HG03103 (cell line): Measurements from ENCODE around the gene NBEA.

Experiments
- ATAC-seq: cut with Tn5 transposase; IDR thresholded peaks from one replicate; pipeline ENCODE4 v1.9.1; 2021; ENCODE audit warnings: low read depth; ENCODE audit not compliant: unreplicated experiment

The NBEA gene

GRCh38 chr13:35469806-35470525 lies 527.9 kb downstream of the NBEA start:
- ATAC-seq = no peak

- no peak for ATAC-seq
Measured at GRCh38 chr13:35470671-35471661, 528.9 kb downstream of the NBEA start.

GRCh38 chr13:35471706-35472322 lies 529.7 kb downstream of the NBEA start:
- ATAC-seq = no peak

- ATAC-seq = no peak
Measured at GRCh38 chr13:35472323-35472881, 530.3 kb downstream of the NBEA start.

- no peak for ATAC-seq
Measured at GRCh38 chr13:35473206-35473775, 531.2 kb downstream of the NBEA start.

- ATAC-seq = no peak
Measured at GRCh38 chr13:35473802-35474201, 531.7 kb downstream of the NBEA start.

- ATAC-seq = no peak
Measured at GRCh38 chr13:35474496-35475211, 532.6 kb downstream of the NBEA start.

GRCh38 chr13:35475212-35475959 lies 533.3 kb downstream of the NBEA start:
- no peak for ATAC-seq

GRCh38 chr13:35475960-35476943 lies 534.2 kb downstream of the NBEA start, which contains the start of gene MAB21L1:
Gene MAB21L1 (minus strand): TSS chr13:35476689. CDS start chr13:35476138, 551 bp downstream.
- ATAC-seq = no peak

- no peak for ATAC-seq
Measured at GRCh38 chr13:35477386-35477946, 535.4 kb downstream of the NBEA start.

- no peak for ATAC-seq
Measured at GRCh38 chr13:35478271-35479037, 536.4 kb downstream of the NBEA start.

- no peak for ATAC-seq
Measured at GRCh38 chr13:35479038-35479492, 537.0 kb downstream of the NBEA start.

GRCh38 chr13:35479706-35480105 lies 537.6 kb downstream of the NBEA start:
- no peak for ATAC-seq

GRCh38 chr13:35480346-35480745 lies 538.3 kb downstream of the NBEA start:
- no peak for ATAC-seq

GRCh38 chr13:35481777-35482176 lies 539.7 kb downstream of the NBEA start:
- no peak for ATAC-seq

GRCh38 chr13:35482527-35482926 lies 540.5 kb downstream of the NBEA start:
- ATAC-seq = no peak

- ATAC-seq = no peak
Measured at GRCh38 chr13:35483761-35484160, 541.7 kb downstream of the NBEA start.
